H9 (cell line): ENCODE results near the gene DLG2. TPM values are rescaled to one million over a fixed set of nuclear protein-coding genes. Genes with fewer than 3 reads are reported as not detected.

ENCODE experiments used
- DNase-seq: peaks from one replicate; pipeline ENCODE4 v3.0.0-alpha.2; 2017
- H2AFZ ChIP-seq: one replicate; pipeline ENCODE4 v1.6.1; 2013; ENCODE audit warnings: mild to moderate bottlenecking, low read length, control low read depth, moderate library complexity
- H2AK5ac ChIP-seq: 2 replicates; pipeline ENCODE4 v1.6.1; 2013; ENCODE audit warnings: low read length, control low read depth, mixed read lengths; ENCODE audit not compliant: insufficient read length
- H2BK120ac ChIP-seq: one replicate; pipeline ENCODE4 v1.6.1; 2013; ENCODE audit warnings: low read depth, mild to moderate bottlenecking, low read length, control low read depth, inconsistent platforms; ENCODE audit not compliant: poor library complexity, severe bottlenecking
- H2BK12ac ChIP-seq: 2 replicates; pipeline ENCODE4 v1.6.1; 2013; ENCODE audit warnings: low read length, control low read depth, mixed read lengths, low read depth; ENCODE audit not compliant: insufficient read length
- H2BK15ac ChIP-seq: 2 replicates; pipeline ENCODE4 v1.6.1; 2013; ENCODE audit warnings: low read depth, low read length, control low read depth
- H2BK20ac ChIP-seq: one replicate; pipeline ENCODE4 v1.6.1; 2013; ENCODE audit warnings: low read depth, mild to moderate bottlenecking, low read length, control low read depth, inconsistent platforms; ENCODE audit not compliant: poor library complexity, severe bottlenecking
- H2BK5ac ChIP-seq: 2 replicates; pipeline ENCODE4 v1.6.1; 2013; ENCODE audit warnings: low read length, control low read depth, mixed read lengths; ENCODE audit not compliant: insufficient read length
- H3K14ac ChIP-seq: 2 replicates; pipeline ENCODE4 v1.6.1; 2013; ENCODE audit warnings: low read length, control low read depth; ENCODE audit not compliant: insufficient read depth
- H3K18ac ChIP-seq: 2 replicates; pipeline ENCODE4 v1.6.1; 2013; ENCODE audit warnings: low read depth, mild to moderate bottlenecking, mixed read lengths, low read length, control low read depth; ENCODE audit not compliant: insufficient read length
- H3K23ac ChIP-seq: 2 replicates; pipeline ENCODE4 v1.6.1; 2013; ENCODE audit warnings: low read length, control low read depth, mixed read lengths, low read depth; ENCODE audit not compliant: insufficient read length
- H3K23me2 ChIP-seq: 2 replicates; pipeline ENCODE4 v1.6.1; 2013; ENCODE audit warnings: low read depth, mild to moderate bottlenecking, mixed read lengths, low read length, control low read depth; ENCODE audit not compliant: insufficient read length, poor library complexity, severe bottlenecking
- H3K27ac ChIP-seq: 2 replicates; pipeline ENCODE4 v1.5.1; 2013; ENCODE audit warnings: low read length, control low read depth, mixed read lengths, low read depth; ENCODE audit not compliant: insufficient read length
- H3K27me3 ChIP-seq: 2 replicates; pipeline ENCODE4 v1.6.1; 2013; ENCODE audit warnings: low read length, control low read depth, inconsistent platforms; ENCODE audit not compliant: insufficient read depth
- H3K4ac ChIP-seq: 2 replicates; pipeline ENCODE4 v1.6.1; 2013; ENCODE audit warnings: low read depth, mild to moderate bottlenecking, control low read depth, inconsistent platforms, low read length, moderate library complexity
- H3K4me1 ChIP-seq: 2 replicates; pipeline ENCODE4 v1.6.1; 2013; ENCODE audit warnings: low read length, control low read depth, inconsistent platforms; ENCODE audit not compliant: insufficient read depth
- H3K4me2 ChIP-seq: 2 replicates; pipeline ENCODE4 v1.6.1; 2013; ENCODE audit warnings: low read length, control low read depth, mixed read lengths; ENCODE audit not compliant: insufficient read length, insufficient read depth
- H3K56ac ChIP-seq: 2 replicates; pipeline ENCODE4 v1.6.1; 2013; ENCODE audit warnings: low read depth, mild to moderate bottlenecking, mixed read lengths, low read length, control low read depth; ENCODE audit not compliant: insufficient read length
- H3K79me1 ChIP-seq: 2 replicates; pipeline ENCODE4 v1.6.1; 2013; ENCODE audit warnings: low read depth, mild to moderate bottlenecking, moderate library complexity, low read length, control low read depth, inconsistent platforms; ENCODE audit not compliant: insufficient read depth, poor library complexity, severe bottlenecking
- H3K79me2 ChIP-seq: 2 replicates; pipeline ENCODE4 v1.6.1; 2013; ENCODE audit warnings: low read length, control low read depth, inconsistent platforms; ENCODE audit not compliant: insufficient read depth
- H3K9ac ChIP-seq: 2 replicates; pipeline ENCODE4 v1.6.1; 2013; ENCODE audit warnings: low read length, control low read depth, mixed read lengths; ENCODE audit not compliant: insufficient read length; ENCODE audit errors: extremely low read depth
- H3K9me3 ChIP-seq: one replicate; pipeline ENCODE4 v1.6.1; 2013; ENCODE audit warnings: low read depth, low read length, inconsistent platforms; ENCODE audit not compliant: control insufficient read depth
- H3T11ph ChIP-seq: one replicate; pipeline ENCODE4 v1.6.1; 2013; ENCODE audit warnings: mild to moderate bottlenecking, low read length, control low read depth, inconsistent platforms
- H4K20me1 ChIP-seq: one replicate; pipeline ENCODE4 v1.6.1; 2013; ENCODE audit not compliant: control insufficient read depth, insufficient read length, insufficient read depth
- H4K5ac ChIP-seq: 2 replicates; pipeline ENCODE4 v1.6.1; 2013; ENCODE audit warnings: low read depth, mild to moderate bottlenecking, mixed read lengths, low read length, control low read depth; ENCODE audit not compliant: insufficient read length
- H4K8ac ChIP-seq: replicated peaks from 2 replicates; pipeline ENCODE4 v1.6.1; 2013; ENCODE audit warnings: low read length, control low read depth, mixed read lengths, low read depth; ENCODE audit not compliant: insufficient read length
- H4K91ac ChIP-seq: 2 replicates; pipeline ENCODE4 v1.6.1; 2013; ENCODE audit warnings: low read depth, mild to moderate bottlenecking, moderate library complexity, mixed read lengths, low read length, control low read depth; ENCODE audit not compliant: insufficient read length
- H3K27ac Mint-ChIP-seq, 3 experiments: 2 replicates in 2 of 3; 3 replicates in 1 of 3; pipeline ENCODE4 v1.8.0; 2020 to 2021; ENCODE audit warnings: mixed read lengths in 3 of 3, mild to moderate bottlenecking in 1 of 3, moderate library complexity in 1 of 3
- H3K27me3 Mint-ChIP-seq: 2 replicates; pipeline ENCODE4 v1.8.0; 2021; ENCODE audit warnings: low read depth, mild to moderate bottlenecking, moderate library complexity, mixed read lengths
- H3K36me3 Mint-ChIP-seq, 3 experiments: 2 replicates in 2 of 3; 3 replicates in 1 of 3; pipeline ENCODE4 v1.8.0; 2020 to 2021; ENCODE audit warnings: low read depth in 3 of 3, mixed read lengths in 3 of 3; ENCODE audit not compliant: insufficient read depth in 1 of 3
- H3K4me1 Mint-ChIP-seq, 2 experiments: 2 replicates each; pipeline ENCODE4 v1.8.0; 2020; ENCODE audit warnings: mixed read lengths in 2 of 2
- H3K4me3 Mint-ChIP-seq, 2 experiments: 2 replicates in 1 of 2; 3 replicates in 1 of 2; pipeline ENCODE4 v1.8.0; 2020 to 2021; ENCODE audit warnings: mild to moderate bottlenecking in 2 of 2, mixed read lengths in 2 of 2, moderate library complexity in 1 of 2
- H3K9me3 Mint-ChIP-seq, 2 experiments: 2 replicates in 1 of 2; 3 replicates in 1 of 2; pipeline ENCODE4 v1.8.0; 2020; ENCODE audit warnings: mild to moderate bottlenecking in 2 of 2, mixed read lengths in 2 of 2, moderate library complexity in 1 of 2
- WGBS: extraction: QIAGEN DNeasy Blood & Tissue Kit; methylation state at CpG from one replicate; pipeline ENCODE4 v1.1.7; 2013; ENCODE audit warnings: missing lambda C conversion rate, low lambda C conversion rate, mixed read lengths; ENCODE audit not compliant: insufficient read length; ENCODE audit errors: extremely low coverage; 5-methylcytosine and 5-hydroxymethylcytosine counted together
- total RNA-seq: library from RNA; stranded (reverse); gene quantifications from 2 replicates; pipeline ENCODE4 v1.2.1, GENCODE V29; 2021
- TF ChIP-seq, protein P1 (sequence below): fragments of 200-600 bp; sonication (generic); conservative IDR thresholded peaks from 3 replicates; pipeline ENCODE4 v1.8.0; 2021; ENCODE audit warnings: antibody characterized with exemption, mild to moderate bottlenecking

DLG2 gene
- total RNA-seq, 1 experiment from 2014 or later: 8.0 TPM

DNA sequence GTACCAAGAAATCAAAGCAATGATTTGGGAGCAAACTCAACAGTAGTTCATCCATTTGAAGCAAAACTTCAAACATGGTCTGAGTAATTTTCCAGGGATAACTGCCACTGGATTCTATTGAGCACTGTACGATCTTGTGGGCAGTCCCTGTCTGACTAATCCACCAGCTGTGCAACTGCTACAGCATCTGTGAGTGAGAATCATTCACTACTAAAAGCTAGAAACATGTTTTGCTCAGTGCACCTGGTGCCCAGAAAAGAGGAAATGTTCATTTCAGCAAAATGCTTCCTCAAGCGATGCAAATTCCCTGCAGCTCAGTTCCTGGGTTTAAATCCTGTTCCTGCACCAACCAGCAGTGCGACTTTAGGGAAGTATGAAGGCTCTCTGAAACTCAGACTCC, 1077.9 kb downstream of the DLG2 start:
- H2BK12ac ChIP-seq: no peak overlapping the region
- H3K4ac ChIP-seq: no peak overlapping the region
- no peak overlapping the region for H2BK15ac ChIP-seq
- no peak for DNase-seq
- no peak overlapping the region for H2AFZ ChIP-seq
- H3K27me3 Mint-ChIP-seq: no peaks in the 10 kb centered on the region
- no peak overlapping the region for H3K9ac ChIP-seq
- no peak overlapping the region for H3K27ac ChIP-seq
- no peak overlapping the region for H4K8ac ChIP-seq
- no peaks in the 10 kb centered on the region for H3K23me2 ChIP-seq
- no peaks in the 10 kb centered on the region for H3K27me3 ChIP-seq
- H2BK20ac ChIP-seq: no peak overlapping the region
- no peak overlapping the region for H2BK120ac ChIP-seq
- no peak overlapping the region for H3K18ac ChIP-seq
- peaks cover 8 to 13% of the 10 kb centered on the region in 2 experiments for H3K4me1 Mint-ChIP-seq
- H3K4me3 Mint-ChIP-seq: no peak overlapping the region
- H3K79me1 ChIP-seq: no peaks in the 10 kb centered on the region
- no peaks in the 10 kb centered on the region for H4K20me1 ChIP-seq
- no peaks in the 10 kb centered on the region for H3K79me2 ChIP-seq
- H3K56ac ChIP-seq: no peak overlapping the region
- no peak overlapping the region for H2BK5ac ChIP-seq
- no peak overlapping the region for H2AK5ac ChIP-seq
- H3K9me3 ChIP-seq: no peaks in the 10 kb centered on the region
- H3T11ph ChIP-seq: no peak overlapping the region
- no peaks in the 10 kb centered on the region for H3K36me3 Mint-ChIP-seq
- H3K4me2 ChIP-seq: no peak overlapping the region
- H4K5ac ChIP-seq: no peak overlapping the region
- no peak overlapping the region for H3K23ac ChIP-seq
- H3K14ac ChIP-seq: no peak overlapping the region
- TF ChIP-seq, protein P1, sequence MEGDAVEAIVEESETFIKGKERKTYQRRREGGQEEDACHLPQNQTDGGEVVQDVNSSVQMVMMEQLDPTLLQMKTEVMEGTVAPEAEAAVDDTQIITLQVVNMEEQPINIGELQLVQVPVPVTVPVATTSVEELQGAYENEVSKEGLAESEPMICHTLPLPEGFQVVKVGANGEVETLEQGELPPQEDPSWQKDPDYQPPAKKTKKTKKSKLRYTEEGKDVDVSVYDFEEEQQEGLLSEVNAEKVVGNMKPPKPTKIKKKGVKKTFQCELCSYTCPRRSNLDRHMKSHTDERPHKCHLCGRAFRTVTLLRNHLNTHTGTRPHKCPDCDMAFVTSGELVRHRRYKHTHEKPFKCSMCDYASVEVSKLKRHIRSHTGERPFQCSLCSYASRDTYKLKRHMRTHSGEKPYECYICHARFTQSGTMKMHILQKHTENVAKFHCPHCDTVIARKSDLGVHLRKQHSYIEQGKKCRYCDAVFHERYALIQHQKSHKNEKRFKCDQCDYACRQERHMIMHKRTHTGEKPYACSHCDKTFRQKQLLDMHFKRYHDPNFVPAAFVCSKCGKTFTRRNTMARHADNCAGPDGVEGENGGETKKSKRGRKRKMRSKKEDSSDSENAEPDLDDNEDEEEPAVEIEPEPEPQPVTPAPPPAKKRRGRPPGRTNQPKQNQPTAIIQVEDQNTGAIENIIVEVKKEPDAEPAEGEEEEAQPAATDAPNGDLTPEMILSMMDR: no peak
- no peaks in the 10 kb centered on the region for H3K4me1 ChIP-seq
- no CpG with 5 or more reads among the region's 3 CpGs for whole genome bisulfite sequencing
- H3K9me3 Mint-ChIP-seq: no peaks in the 10 kb centered on the region
- H3K27ac Mint-ChIP-seq: no peak overlapping the region
- no peak overlapping the region for H4K91ac ChIP-seq
